GM12891 (cell line): ENCODE measurements around the gene KRTAP5-7.

ENCODE experiments used
- PAX5 ChIP-seq: IDR thresholded peaks from 2 replicates; pipeline ENCODE4 v1.6.1; 2011; ENCODE audit warnings: low read length, moderate library complexity, mild to moderate bottlenecking; ENCODE audit not compliant: insufficient read depth, severe bottlenecking
- POLR2A ChIP-seq: IDR thresholded peaks from 2 replicates; pipeline ENCODE4 v1.6.1; 2011; ENCODE audit warnings: low read depth, low read length, control low read depth
- POLR2AphosphoS5 ChIP-seq: IDR thresholded peaks from 2 replicates; pipeline ENCODE4 v1.6.1; 2011; ENCODE audit warnings: low read depth, low read length, control low read depth
- SPI1 ChIP-seq: IDR thresholded peaks from 2 replicates; pipeline ENCODE4 v1.6.1; 2011; ENCODE audit warnings: low read depth, low read length, control low read depth

- TF ChIP-seq POLR2A: no peak
- TF ChIP-seq SPI1: no peak
- TF ChIP-seq POLR2AphosphoS5: no peak
- TF ChIP-seq PAX5: no peak
These were observed 25.0 kb upstream of the KRTAP5-7 start for GRCh38 chr11:71502026-71502425.
